Mucosa of gallbladder (tissue), 1 donor: Measurements from ENCODE around the gene RASA1. TPM values are rescaled to one million over a fixed set of nuclear protein-coding genes. Genes with fewer than 3 reads are reported as not detected.

Experiments
- total RNA-seq: library from RNA; stranded (reverse); gene quantifications from one replicate; pipeline ENCODE4 v1.2.1, GENCODE V29; 2021
- donor health status: DM: no; HTN: no; CAD: no.

The RASA1 gene
- total RNA-seq, 1 donor from 2014 or later = 25.6 TPM

Other genes starting within 250 kb of the RASA1 start
- gene CCNH, start 145.0 kb downstream of the RASA1 start, total RNA-seq = 35.8 TPM